Kidney (tissue), 14 donors: ENCODE data around the gene WLS. TPM values are rescaled to one million over a fixed set of nuclear protein-coding genes. Genes with fewer than 3 reads are reported as not detected.

Experiments used
- DNase-seq, 5 donors: peaks; one replicate each; pipeline ENCODE4 v3.0.0-alpha.2; 2013 to 2020
- FAIRE-seq: peaks from 2 replicates; lab custom pipeline; 2012; peaks lifted over from hg19 to GRCh38; lab: Jason Lieb, UNC
- H3K27ac ChIP-seq, 2 donors: one replicate each; pipeline ENCODE4 v1.7.0; 2013; ENCODE audit warnings: low read depth in 2 of 2, low read length in 2 of 2, inconsistent platforms in 1 of 2
- H3K27me3 ChIP-seq: one replicate; pipeline ENCODE4 v1.7.1; 2013; ENCODE audit warnings: low read length, inconsistent platforms; ENCODE audit not compliant: control insufficient read depth, insufficient read depth
- H3K36me3 ChIP-seq, 3 donors: one replicate each; pipeline versions ENCODE4 v1.7.0 to v1.7.1; 2013; ENCODE audit warnings: low read length in 3 of 3, control low read depth in 1 of 3, inconsistent platforms in 1 of 3; ENCODE audit not compliant: insufficient read depth in 3 of 3, control insufficient read depth in 2 of 3
- H3K4me1 ChIP-seq, 3 donors: one replicate each; pipeline versions ENCODE4 v1.7.0 to v1.7.1; 2013; ENCODE audit warnings: low read length in 3 of 3, inconsistent platforms in 1 of 3, low read depth in 1 of 3; ENCODE audit not compliant: control insufficient read depth in 2 of 3, insufficient read depth in 2 of 3
- H3K4me3 ChIP-seq, 3 donors: one replicate each; pipeline versions ENCODE4 v1.7.0 to v1.8.1; 2013; ENCODE audit warnings: low read length in 3 of 3, control low read depth in 1 of 3, inconsistent platforms in 1 of 3
- H3K9ac ChIP-seq, 3 donors: one replicate each; pipeline versions ENCODE4 v1.7.0 to v1.7.1; 2013; ENCODE audit warnings: low read length in 3 of 3, control low read depth in 1 of 3, inconsistent platforms in 1 of 3
- H3K9me3 ChIP-seq, 3 donors: one replicate each; pipeline versions ENCODE4 v1.7.0 to v1.7.1; 2013; ENCODE audit warnings: low read length in 3 of 3, control low read depth in 1 of 3, inconsistent platforms in 1 of 3; ENCODE audit not compliant: control insufficient read depth in 2 of 3, insufficient read depth in 1 of 3
- CTCF ChIP-seq: IDR thresholded peaks from 3 replicates; pipeline ENCODE4 v1.5.1; 2012; ENCODE audit warnings: mild to moderate bottlenecking, moderate library complexity, borderline replicate concordance; ENCODE audit not compliant: insufficient read depth; ENCODE audit errors: extremely low read depth
- intact Hi-C: fragments of 100-400 bp; cut with DNase I; formaldehyde crosslinking; loops from one replicate; pipeline ENCODE4 v1.11.1; 2022
- polyA plus RNA-seq: library from polyadenylated mRNA; stranded (reverse); fragments of 350-450 nt; fragmentation: Illumina TruSeq; extraction: RNeasy Lipid Tissue Mini Kit (QIAGEN cat#74804); gene quantifications from one replicate; pipeline ENCODE4 v1.2.3, GENCODE V29; 2014; ENCODE audit warnings: low read depth, low replicate concordance; ENCODE audit not compliant: insufficient read depth
- total RNA-seq: library from RNA; stranded (reverse); fragmentation: NEBNext Ultra II Directional; extraction: Animal tissue kit (Norgen Biotek cat#: 25700); gene quantifications from one replicate; pipeline ENCODE4 v1.2.1, GENCODE V29; 2021
- donor health status: control.
- donor health status: control.
- donor health status: control.
- donor health status: control.
- donor health status: control.
- donor health status: DM: yes; HTN: yes; CAD: no.
- donor health status: Normal renal cell carcinoma (clear cell type).

WLS gene
- total and polyA plus RNA-seq, 2 donors from 2014 or later: 92.3 to 147 TPM

GRCh38 chr1:68149907-68150306 lies 82.4 kb downstream of the WLS start:
- peaks cover 0 to 6% (median 2%) of the 10 kb centered on the region in 3 donors for H3K4me1 ChIP-seq
- H3K9me3 ChIP-seq: no peaks in the 10 kb centered on the region
- FAIRE-seq (no peak), DNase-seq (no peak)
- TF ChIP-seq CTCF: no peak
- H3K4me3 ChIP-seq: no peak overlapping the region
- H3K27me3 ChIP-seq: no peaks in the 10 kb centered on the region
- H3K36me3 ChIP-seq: peaks cover 3 to 35% (median 25%) of the 10 kb centered on the region in 3 donors
- H3K27ac ChIP-seq: no peak overlapping the region
- H3K9ac ChIP-seq: no peak overlapping the region
- intact Hi-C loops: no loop called here

GRCh38 chr1:68149110-68149798 lies 83.1 kb downstream of the WLS start:
- Histone ChIP-seq H3K9ac (no peak overlapping the region), H3K36me3 (peaks cover 3 to 31% (median 25%) of the 10 kb centered on the region in 3 donors), H3K27ac (no peak overlapping the region), H3K4me1 (peaks cover 0 to 9% (median 2%) of the 10 kb centered on the region in 3 donors), H3K27me3 (no peaks in the 10 kb centered on the region), H3K9me3 (no peaks in the 10 kb centered on the region), H3K4me3 (no peak overlapping the region)
- TF ChIP-seq CTCF: no peak
- no peak for DNase-seq
- no peak for FAIRE-seq
- intact Hi-C loops: no loop called here

GRCh38 chr1:68148631-68149030 lies 83.7 kb downstream of the WLS start:
- no peak overlapping the region for H3K4me3 ChIP-seq

More at GRCh38 chr1:68148631-68149030, 83.7 kb downstream of the WLS start:
- Histone ChIP-seq H3K27me3 (no peaks in the 10 kb centered on the region), H3K9me3 (no peaks in the 10 kb centered on the region), H3K9ac (no peak overlapping the region), H3K4me1 (peaks cover 0 to 9% (median 2%) of the 10 kb centered on the region in 3 donors), H3K36me3 (peaks cover 3 to 30% (median 26%) of the 10 kb centered on the region in 3 donors), H3K27ac (no peak overlapping the region)
- TF ChIP-seq CTCF: no peak
- no peak for DNase-seq
- intact Hi-C loops: no loop called here
- FAIRE-seq: no peak
